Mesendoderm (in vitro differentiated cells): ENCODE results near the gene KCNK13.
A peak's percentile ranks its signal among the peaks of the same experiment; 100 is the strongest.

Experiments
- DNase-seq: peaks from one replicate; pipeline ENCODE4 v3.0.0; 2013
- H2AK5ac ChIP-seq: 2 replicates; pipeline ENCODE4 v1.6.1; 2013; ENCODE audit warnings: low read length, inconsistent platforms
- H2BK120ac ChIP-seq: 2 replicates; pipeline ENCODE4 v1.6.1; 2013; ENCODE audit warnings: low read depth, mild to moderate bottlenecking, low read length, moderate library complexity, mixed read lengths
- H2BK15ac ChIP-seq: replicated peaks from 2 replicates; pipeline ENCODE4 v1.6.1; 2013; ENCODE audit warnings: low read depth, mild to moderate bottlenecking, moderate library complexity
- H2BK5ac ChIP-seq: 2 replicates; pipeline ENCODE4 v1.6.1; 2013; ENCODE audit warnings: low read length, inconsistent platforms
- H3K18ac ChIP-seq: 2 replicates; pipeline ENCODE4 v1.6.1; 2013; ENCODE audit warnings: mild to moderate bottlenecking, low read length, mixed read lengths
- H3K23ac ChIP-seq: one replicate; pipeline ENCODE4 v1.6.1; 2013; ENCODE audit warnings: low read length
- H3K27ac ChIP-seq: 2 replicates; pipeline ENCODE4 v1.5.1; 2013; ENCODE audit warnings: low read depth, mild to moderate bottlenecking, inconsistent platforms, low read length, moderate library complexity
- H3K27me3 ChIP-seq: 2 replicates; pipeline ENCODE4 v1.6.1; 2013; ENCODE audit warnings: low read length, control low read depth, mild to moderate bottlenecking, inconsistent platforms; ENCODE audit not compliant: insufficient read depth, poor library complexity
- H3K36me3 ChIP-seq: 2 replicates; pipeline ENCODE4 v1.6.1; 2013; ENCODE audit warnings: low read length, inconsistent platforms; ENCODE audit not compliant: control insufficient read depth, insufficient read depth
- H3K4ac ChIP-seq: one replicate; pipeline ENCODE4 v1.6.1; 2013; ENCODE audit warnings: low read depth, mild to moderate bottlenecking, low read length, moderate library complexity
- H3K4me1 ChIP-seq: 2 replicates; pipeline ENCODE4 v1.6.1; 2013; ENCODE audit warnings: low read depth, low read length, inconsistent platforms; ENCODE audit not compliant: control insufficient read depth
- H3K4me2 ChIP-seq: 2 replicates; pipeline ENCODE4 v1.6.1; 2013; ENCODE audit warnings: low read length
- H3K4me3 ChIP-seq: 2 replicates; pipeline ENCODE4 v1.5.1; 2013; ENCODE audit warnings: mild to moderate bottlenecking, low read length
- H3K56ac ChIP-seq: one replicate; pipeline ENCODE4 v1.6.1; 2013; ENCODE audit warnings: low read length
- H3K79me1 ChIP-seq: 2 replicates; pipeline ENCODE4 v1.6.1; 2013; ENCODE audit warnings: low read length, inconsistent platforms
- H3K79me2 ChIP-seq: 2 replicates; pipeline ENCODE4 v1.6.1; 2013; ENCODE audit warnings: mild to moderate bottlenecking, low read length; ENCODE audit not compliant: control insufficient read depth, insufficient read depth
- H3K9ac ChIP-seq: 2 replicates; pipeline ENCODE4 v1.6.1; 2013; ENCODE audit warnings: low read length, inconsistent platforms
- H4K5ac ChIP-seq: one replicate; pipeline ENCODE4 v1.6.1; 2013; ENCODE audit warnings: low read length
- H4K8ac ChIP-seq: one replicate; pipeline ENCODE4 v1.6.1; 2013; ENCODE audit warnings: low read depth, mild to moderate bottlenecking, control low read depth, low read length, moderate library complexity
- WGBS: extraction: QIAGEN DNeasy Blood & Tissue Kit; methylation state at CpG from one replicate; pipeline ENCODE4 v1.1.7; 2013; ENCODE audit warnings: low lambda C conversion rate, missing lambda C conversion rate; ENCODE audit not compliant: insufficient coverage; ENCODE audit errors: extremely low coverage; 5-methylcytosine and 5-hydroxymethylcytosine counted together

The KCNK13 gene

DNA sequence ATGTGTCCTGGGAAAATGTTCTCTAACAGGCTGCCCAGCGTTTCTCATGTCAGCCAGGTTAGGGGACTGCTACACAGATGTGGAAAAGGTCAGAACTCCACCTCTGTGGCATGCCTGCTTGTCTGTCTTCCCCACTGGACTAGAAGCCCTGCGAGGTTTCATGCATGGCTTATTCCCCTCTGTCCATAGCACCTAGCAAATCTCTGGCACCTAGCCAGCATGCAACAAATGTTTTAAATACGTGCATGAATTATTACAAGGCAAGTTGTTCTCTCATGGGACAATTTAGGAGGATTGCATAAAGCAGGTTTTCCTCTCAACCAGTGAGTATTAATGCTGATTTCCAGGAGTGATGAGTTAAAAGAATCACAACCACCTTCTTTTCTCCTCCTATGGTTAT, 21.4 kb upstream of the KCNK13 start:
- Histone ChIP-seq H3K18ac (no peak overlapping the region), H2BK120ac (no peak overlapping the region), H3K4ac (no peak overlapping the region), H2AK5ac (no peak overlapping the region), H3K4me1 (no peaks in the 10 kb centered on the region), H3K79me2 (no peaks in the 10 kb centered on the region), H3K79me1 (no peaks in the 10 kb centered on the region), H4K8ac (no peak overlapping the region), H3K4me3 (no peak overlapping the region), H3K9ac (no peak overlapping the region), H3K23ac (no peak overlapping the region), H3K56ac (no peak overlapping the region), H3K36me3 (no peaks in the 10 kb centered on the region), H2BK5ac (no peak overlapping the region), H2BK15ac (no peak overlapping the region), H3K4me2 (no peak overlapping the region), H3K27me3 (no peaks in the 10 kb centered on the region), H3K27ac (no peak overlapping the region), H4K5ac (no peak overlapping the region)
- no CpG with 5 or more reads among the region's 3 CpGs for WGBS
- no peak for DNase-seq

DNA sequence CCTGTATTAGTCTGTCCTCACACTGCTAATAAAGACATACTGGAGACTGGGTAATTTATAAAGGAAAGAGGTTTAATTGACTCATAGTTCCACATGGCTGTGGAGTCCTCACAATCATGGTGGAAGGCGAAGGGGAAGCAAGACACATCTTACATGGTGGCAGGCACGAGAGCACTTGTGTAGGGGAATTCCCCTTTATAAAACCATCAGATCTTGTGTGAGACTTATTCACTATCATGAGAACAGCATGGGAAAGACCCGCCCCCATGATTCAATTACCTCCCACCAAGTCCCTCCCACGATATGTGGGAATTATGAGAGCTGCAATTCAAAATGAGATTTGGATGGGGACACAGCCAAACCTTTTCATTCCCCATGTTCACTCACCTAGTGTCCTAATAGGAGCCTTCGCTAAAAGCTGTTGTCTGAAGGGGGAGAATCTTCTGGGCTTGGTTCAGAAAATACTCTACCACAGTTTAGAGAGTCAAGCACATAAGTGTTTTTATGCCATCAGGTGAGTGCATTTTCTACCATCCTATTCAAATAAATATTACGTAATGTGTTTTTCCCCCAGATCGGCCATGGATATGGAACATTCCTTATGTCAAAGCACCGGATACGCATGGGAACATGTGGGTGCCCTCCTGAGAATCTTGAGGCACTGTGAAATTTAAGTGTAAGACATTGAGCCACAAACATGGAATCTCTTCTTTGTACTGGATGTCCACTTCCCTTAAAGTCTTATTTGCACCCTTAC, 19.1 kb upstream of the KCNK13 start:
- no peaks in the 10 kb centered on the region for H3K79me1 ChIP-seq
- no peaks in the 10 kb centered on the region for H3K79me2 ChIP-seq
- no peak overlapping the region for H3K27ac ChIP-seq
- H3K27me3 ChIP-seq: no peaks in the 10 kb centered on the region
- no peak overlapping the region for H3K18ac ChIP-seq
- no peak overlapping the region for H4K8ac ChIP-seq
- H3K4me3 ChIP-seq: no peak overlapping the region
- no peaks in the 10 kb centered on the region for H3K4me1 ChIP-seq
- no CpG with 5 or more reads among the region's 9 CpGs for WGBS
- H3K9ac ChIP-seq: no peak overlapping the region
- H2AK5ac ChIP-seq: no peak overlapping the region
- no peak overlapping the region for H2BK120ac ChIP-seq
- H3K4ac ChIP-seq: no peak overlapping the region
- no peak overlapping the region for H3K4me2 ChIP-seq
- no peak for DNase-seq
- H2BK15ac ChIP-seq: no peak overlapping the region
- H3K23ac ChIP-seq: no peak overlapping the region
- no peak overlapping the region for H4K5ac ChIP-seq
- no peak overlapping the region for H2BK5ac ChIP-seq
- no peak overlapping the region for H3K56ac ChIP-seq
- no peaks in the 10 kb centered on the region for H3K36me3 ChIP-seq

DNA sequence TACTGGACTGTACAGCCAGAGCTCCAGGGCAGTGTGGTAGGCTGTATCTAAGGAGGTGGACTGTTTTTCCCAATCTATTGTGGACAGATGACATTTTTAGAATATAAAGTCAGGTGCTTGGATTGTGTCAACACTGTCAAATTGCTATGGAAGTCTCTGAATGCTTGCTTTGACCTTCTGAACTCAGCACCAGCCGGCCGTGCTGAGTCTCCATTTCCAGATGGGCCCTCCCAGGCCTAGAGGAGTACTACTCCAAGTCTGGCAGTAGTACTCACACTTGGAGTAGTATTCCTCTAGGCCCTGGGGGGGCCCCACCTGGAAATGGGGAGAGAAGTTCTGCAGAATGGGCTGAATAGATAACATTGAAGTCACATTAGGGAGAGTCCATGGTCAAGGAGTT, 16.2 kb upstream of the KCNK13 start:
- no peaks in the 10 kb centered on the region for H3K4me1 ChIP-seq
- no peaks in the 10 kb centered on the region for H3K79me2 ChIP-seq
- no peak overlapping the region for H3K4me2 ChIP-seq
- no peak overlapping the region for H3K4me3 ChIP-seq
- H2BK120ac ChIP-seq: no peak overlapping the region
- no peak overlapping the region for H3K27ac ChIP-seq
- H3K23ac ChIP-seq: no peak overlapping the region
- no peak overlapping the region for H3K18ac ChIP-seq
- H3K79me1 ChIP-seq: no peaks in the 10 kb centered on the region
- no peaks in the 10 kb centered on the region for H3K36me3 ChIP-seq
- H2BK15ac ChIP-seq: no peak overlapping the region
- H3K56ac ChIP-seq: no peak overlapping the region
- H2BK5ac ChIP-seq: no peak overlapping the region
- DNase-seq: no peak
- H3K4ac ChIP-seq: no peak overlapping the region
- no peak overlapping the region for H3K9ac ChIP-seq
- H4K8ac ChIP-seq: no peak overlapping the region
- H2AK5ac ChIP-seq: no peak overlapping the region
- no peak overlapping the region for H4K5ac ChIP-seq
- no peaks in the 10 kb centered on the region for H3K27me3 ChIP-seq
- no CpG with 5 or more reads among the region's 2 CpGs for whole genome bisulfite sequencing

DNA sequence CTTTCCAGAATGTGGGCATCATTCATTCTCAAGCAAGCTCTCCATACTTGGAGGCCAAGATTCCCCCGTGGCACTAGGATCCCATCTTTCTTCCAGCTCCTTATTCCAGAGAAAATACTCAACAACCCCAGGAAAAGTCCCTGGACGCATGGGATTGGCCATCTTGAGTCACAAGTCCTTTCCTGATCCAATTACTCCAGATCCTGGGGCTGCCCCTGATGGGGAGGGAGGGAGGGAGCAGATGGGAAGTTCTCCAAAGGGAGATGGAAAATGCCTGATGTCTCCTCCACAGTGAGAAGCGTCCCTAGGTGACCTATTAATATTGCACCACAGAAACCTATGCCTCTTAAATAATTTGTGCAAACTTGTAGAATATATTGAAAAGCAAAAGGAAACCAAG, 12.4 kb upstream of the KCNK13 start:
- Histone ChIP-seq H2BK15ac (no peak overlapping the region), H3K4ac (no peak overlapping the region), H3K27ac (no peak overlapping the region), H3K36me3 (no peaks in the 10 kb centered on the region), H3K56ac (no peak overlapping the region), H3K4me1 (no peaks in the 10 kb centered on the region), H3K27me3 (no peaks in the 10 kb centered on the region), H2BK120ac (no peak overlapping the region), H4K5ac (no peak overlapping the region), H3K18ac (no peak overlapping the region), H3K23ac (no peak overlapping the region), H3K79me1 (no peaks in the 10 kb centered on the region), H3K9ac (no peak overlapping the region), H2BK5ac (no peak overlapping the region), H3K79me2 (no peaks in the 10 kb centered on the region), H4K8ac (no peak overlapping the region), H3K4me2 (no peak overlapping the region), H3K4me3 (no peak overlapping the region), H2AK5ac (no peak overlapping the region)
- no CpG with 5 or more reads among the region's 3 CpGs for WGBS
- peak; percentile 55 for DNase-seq

DNA sequence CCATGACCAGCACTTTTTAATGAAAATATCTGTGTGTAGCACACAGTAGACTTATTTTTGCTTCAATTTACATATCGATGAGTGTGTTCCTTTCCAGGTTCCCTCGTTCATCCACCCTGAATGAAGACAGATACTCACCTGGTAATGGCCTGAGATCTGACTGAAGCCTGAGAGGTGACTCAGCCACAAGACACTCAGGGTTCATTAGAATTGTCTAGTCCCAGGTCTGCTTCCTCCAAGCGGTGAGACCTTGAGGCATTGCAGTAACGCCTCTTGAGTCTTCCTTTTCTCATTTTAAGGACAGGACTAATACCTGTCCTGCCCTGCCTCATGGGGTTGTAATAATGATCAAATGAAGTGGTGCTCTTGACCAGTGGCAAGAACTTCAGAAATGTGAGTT, 11.5 kb upstream of the KCNK13 start:
- Histone ChIP-seq H4K5ac (no peak overlapping the region), H3K9ac (no peak overlapping the region), H3K4ac (no peak overlapping the region), H3K79me1 (no peaks in the 10 kb centered on the region), H3K4me2 (no peak overlapping the region), H3K18ac (no peak overlapping the region), H3K36me3 (no peaks in the 10 kb centered on the region), H2AK5ac (no peak overlapping the region), H3K4me1 (no peaks in the 10 kb centered on the region), H2BK5ac (no peak overlapping the region), H2BK15ac (no peak overlapping the region), H3K79me2 (no peaks in the 10 kb centered on the region), H3K23ac (no peak overlapping the region), H4K8ac (no peak overlapping the region), H3K27ac (no peak overlapping the region), H3K4me3 (no peak overlapping the region), H2BK120ac (no peak overlapping the region), H3K27me3 (no peaks in the 10 kb centered on the region), H3K56ac (no peak overlapping the region)
- peak; percentile 51 for DNase-seq
- WGBS: no CpG with 5 or more reads among the region's 4 CpGs

DNA sequence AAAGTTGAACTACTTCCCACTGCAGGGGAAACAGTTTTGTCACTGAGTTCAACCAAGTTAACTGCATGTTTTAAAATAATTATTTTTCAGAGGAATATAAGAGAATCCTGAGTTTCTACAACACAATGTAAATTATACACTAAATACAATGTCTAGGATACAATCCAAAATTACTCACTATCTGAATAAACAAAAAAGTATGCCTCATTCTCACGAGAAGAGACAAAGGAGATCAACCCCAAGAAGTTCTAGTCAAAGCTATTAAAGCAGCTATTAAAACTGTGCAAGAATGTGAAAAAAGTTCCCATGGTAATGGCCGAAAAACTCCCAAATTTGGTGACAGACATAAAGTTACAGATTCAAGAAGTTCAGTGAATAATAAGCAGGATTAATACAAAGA, 8.8 kb upstream of the KCNK13 start:
- H4K8ac ChIP-seq: no peak overlapping the region
- no peak overlapping the region for H2AK5ac ChIP-seq
- H3K18ac ChIP-seq: no peak overlapping the region
- H3K4me3 ChIP-seq: no peak overlapping the region
- H3K9ac ChIP-seq: no peak overlapping the region
- no peak overlapping the region for H3K4me2 ChIP-seq
- no peaks in the 10 kb centered on the region for H3K4me1 ChIP-seq
- no peak overlapping the region for H2BK120ac ChIP-seq
- no peaks in the 10 kb centered on the region for H3K27me3 ChIP-seq
- H4K5ac ChIP-seq: no peak overlapping the region
- no peaks in the 10 kb centered on the region for H3K36me3 ChIP-seq
- WGBS: no CpG with 5 or more reads among the region's 2 CpGs
- H3K79me1 ChIP-seq: no peaks in the 10 kb centered on the region
- H2BK5ac ChIP-seq: no peak overlapping the region
- H3K27ac ChIP-seq: no peak overlapping the region
- DNase-seq: no peak
- H2BK15ac ChIP-seq: no peak overlapping the region
- H3K56ac ChIP-seq: no peak overlapping the region
- H3K23ac ChIP-seq: no peak overlapping the region
- H3K4ac ChIP-seq: no peak overlapping the region
- H3K79me2 ChIP-seq: no peaks in the 10 kb centered on the region
